H1 (cell line): ENCODE data around the gene CCDC197. TPM values are rescaled to one million over a fixed set of nuclear protein-coding genes. Genes with fewer than 3 reads are reported as not detected.

Experiments
- CTCF ChIA-PET: fragments of 300-600 bp; sonication (Branson Sonifier 250); formaldehyde crosslinking; loops from one replicate; lab custom pipeline; 2021; ENCODE audit not compliant: partially characterized antibody; lab: Charles Lee
- POLR2A ChIA-PET: fragments of 300-600 bp; sonication (Branson Sonifier 250); formaldehyde crosslinking; loops from one replicate; lab custom pipeline; 2021; ENCODE audit warnings: inconsistent platforms; ENCODE audit not compliant: partially characterized antibody; lab: Charles Lee
- DNase-seq, 2 experiments: peaks; one replicate each; pipeline versions ENCODE4 v3.0.0 to v3.0.0-alpha.2; 2010 to 2022; ENCODE audit warnings: low spot score in 2 of 2, low read depth in 1 of 2, mixed read lengths in 1 of 2
- FAIRE-seq: peaks from 2 replicates; lab custom pipeline; 2011; peaks lifted over from hg19 to GRCh38; lab: Jason Lieb, UNC
- H2AFZ ChIP-seq: 2 replicates; pipeline ENCODE4 v1.8.1; 2012; ENCODE audit warnings: low read length, inconsistent platforms
- H2AK5ac ChIP-seq: 2 replicates; pipeline ENCODE4 v1.6.1; 2013; ENCODE audit warnings: low read depth, low read length
- H2BK120ac ChIP-seq: replicated peaks from 2 replicates; pipeline ENCODE3; 2013; ENCODE audit warnings: low read depth, low read length, inconsistent platforms
- H2BK12ac ChIP-seq: 2 replicates; pipeline ENCODE4 v1.6.1; 2013; ENCODE audit warnings: low read depth, low read length
- H2BK15ac ChIP-seq: 2 replicates; pipeline ENCODE4 v1.6.1; 2013; ENCODE audit warnings: low read length
- H2BK20ac ChIP-seq: 2 replicates; pipeline ENCODE4 v1.6.1; 2013; ENCODE audit warnings: low read length
- H2BK5ac ChIP-seq: 2 replicates; pipeline ENCODE4 v1.6.1; 2013; ENCODE audit warnings: low read depth, low read length
- H3K14ac ChIP-seq: 2 replicates; pipeline ENCODE4 v1.6.1; 2013; ENCODE audit warnings: inconsistent platforms; ENCODE audit not compliant: insufficient read length
- H3K18ac ChIP-seq: 2 replicates; pipeline ENCODE4 v1.6.1; 2013; ENCODE audit warnings: low read length; ENCODE audit errors: extremely low read depth
- H3K23ac ChIP-seq: 2 replicates; pipeline ENCODE4 v1.6.1; 2013; ENCODE audit warnings: inconsistent platforms; ENCODE audit not compliant: insufficient read length
- H3K23me2 ChIP-seq: 2 replicates; pipeline ENCODE4 v1.6.1; 2013; ENCODE audit warnings: low read depth, low read length
- H3K27ac ChIP-seq: 2 replicates; pipeline ENCODE4 v1.6.1; 2011; ENCODE audit warnings: low read depth, low read length, inconsistent platforms
- H3K27me3 ChIP-seq, 4 experiments: replicated peaks in 1 of 4; 1 replicate in 1 of 4; 2 replicates in 3 of 4; pipeline versions ENCODE4 v1.6.1 to v1.8.1; 2011 to 2013; ENCODE audit warnings: low read length in 3 of 4, mild to moderate bottlenecking in 3 of 4, inconsistent platforms in 2 of 4, mixed read lengths in 2 of 4, moderate library complexity in 1 of 4; ENCODE audit not compliant: control insufficient read depth in 3 of 4, insufficient read depth in 3 of 4; ENCODE audit errors: extremely low read depth in 1 of 4
- H3K36me3 ChIP-seq, 4 experiments: 2 replicates each; pipeline versions ENCODE4 v1.6.1 to v1.8.1; 2011 to 2013; ENCODE audit warnings: mild to moderate bottlenecking in 4 of 4, low read length in 3 of 4, moderate library complexity in 2 of 4, control low read depth in 1 of 4, inconsistent platforms in 1 of 4; ENCODE audit not compliant: insufficient read depth in 4 of 4, control insufficient read depth in 2 of 4
- H3K4ac ChIP-seq: replicated peaks from 2 replicates; pipeline ENCODE3; 2013; ENCODE audit warnings: low read length, low read depth, mixed read lengths, inconsistent platforms; ENCODE audit not compliant: insufficient read length
- H3K4me1 ChIP-seq, 4 experiments: replicated peaks in 1 of 4; 1 replicate in 1 of 4; 2 replicates in 3 of 4; pipeline versions ENCODE4 v1.6.1 to v1.8.1; 2011 to 2013; ENCODE audit warnings: low read length in 3 of 4, inconsistent platforms in 2 of 4, mixed read lengths in 1 of 4; ENCODE audit not compliant: insufficient read depth in 4 of 4, control insufficient read depth in 3 of 4
- H3K4me2 ChIP-seq, 2 experiments: 2 replicates each; pipeline versions ENCODE4 v1.6.1 to v1.8.1; 2011 to 2013; ENCODE audit warnings: low read depth in 2 of 2, low read length in 2 of 2, control low read depth in 1 of 2, inconsistent platforms in 1 of 2, mild to moderate bottlenecking in 1 of 2; ENCODE audit not compliant: insufficient read depth in 1 of 2
- H3K4me3 ChIP-seq, 4 experiments: fragments of 200-600, 300-600 bp in 1 of 4; sonication (generic), shearing (Covaris generic), sonication (Bioruptor Twin) in 1 of 4; 2 replicates each; pipeline versions ENCODE4 v1.5.1 to v1.8.1; 2011 to 2016; ENCODE audit warnings: low read length in 4 of 4, low read depth in 3 of 4, control low read depth in 2 of 4, inconsistent platforms in 2 of 4, mild to moderate bottlenecking in 2 of 4, mixed read lengths in 1 of 4, moderate library complexity in 1 of 4; ENCODE audit not compliant: insufficient read depth in 2 of 4; ENCODE audit errors: extremely low read depth in 1 of 4
- H3K56ac ChIP-seq: replicated peaks from 2 replicates; pipeline ENCODE3; 2013; ENCODE audit warnings: low read depth, mild to moderate bottlenecking, mixed read lengths, low read length, inconsistent platforms; ENCODE audit not compliant: insufficient read length
- H3K79me1 ChIP-seq: 2 replicates; pipeline ENCODE4 v1.6.1; 2013; ENCODE audit warnings: low read depth, low read length, control low read depth
- H3K79me2 ChIP-seq, 2 experiments: 2 replicates each; pipeline versions ENCODE4 v1.6.1 to v1.8.1; 2012 to 2013; ENCODE audit warnings: low read length in 2 of 2, mild to moderate bottlenecking in 2 of 2, inconsistent platforms in 1 of 2; ENCODE audit not compliant: insufficient read depth in 2 of 2, control insufficient read depth in 1 of 2
- H3K9ac ChIP-seq, 4 experiments: replicated peaks in 1 of 4; 1 replicate in 1 of 4; 2 replicates in 3 of 4; pipeline versions ENCODE4 v1.6.1 to v1.8.1; 2011 to 2013; ENCODE audit warnings: low read depth in 3 of 4, low read length in 3 of 4, control low read depth in 2 of 4, mild to moderate bottlenecking in 2 of 4, moderate library complexity in 2 of 4, inconsistent platforms in 1 of 4; ENCODE audit errors: extremely low read depth in 1 of 4
- H3K9me3 ChIP-seq, 2 experiments: 2 replicates each; pipeline versions ENCODE4 v1.6.1 to v1.8.1; 2012 to 2013; ENCODE audit warnings: mild to moderate bottlenecking in 2 of 2, moderate library complexity in 2 of 2, control low read depth in 1 of 2, inconsistent platforms in 1 of 2, low read depth in 1 of 2, low read length in 1 of 2, mixed read lengths in 1 of 2; ENCODE audit not compliant: insufficient read depth in 2 of 2
- H4K20me1 ChIP-seq, 2 experiments: replicated peaks in 1 of 2; 2 replicates each; pipeline versions ENCODE3 to v1.8.1; 2011 to 2013; ENCODE audit warnings: inconsistent platforms in 2 of 2, low read length in 2 of 2, mild to moderate bottlenecking in 1 of 2; ENCODE audit not compliant: insufficient read depth in 2 of 2, control insufficient read depth in 1 of 2
- H4K5ac ChIP-seq: 2 replicates; pipeline ENCODE4 v1.6.1; 2013; ENCODE audit warnings: low read length, low read depth, mixed read lengths, inconsistent platforms; ENCODE audit not compliant: insufficient read length
- H4K8ac ChIP-seq: 2 replicates; pipeline ENCODE4 v1.8.0; 2013; ENCODE audit warnings: mild to moderate bottlenecking, moderate library complexity, low read length, inconsistent platforms; ENCODE audit not compliant: insufficient read depth; ENCODE audit errors: extremely low read depth
- H4K91ac ChIP-seq: replicated peaks from 2 replicates; pipeline ENCODE3; 2013; ENCODE audit warnings: low read length, mixed read lengths, inconsistent platforms; ENCODE audit not compliant: insufficient read length
- CBX8 ChIP-seq: fragments of 300-800, 300-1000 bp; sonication (generic); IDR thresholded peaks from 2 replicates; pipeline ENCODE4 v1.7.1; 2016; ENCODE audit warnings: low read depth, low read length, borderline replicate concordance
- CREB1 ChIP-seq: IDR thresholded peaks from 2 replicates; pipeline ENCODE4 v1.6.1; 2012; ENCODE audit warnings: inconsistent platforms
- EGR1 ChIP-seq: IDR thresholded peaks from 2 replicates; pipeline ENCODE4 v1.6.1; 2011; ENCODE audit warnings: low read depth, low read length, borderline replicate concordance
- SIX5 ChIP-seq: IDR thresholded peaks from 2 replicates; pipeline ENCODE4 v1.6.1; 2011; ENCODE audit warnings: mild to moderate bottlenecking, low read depth, low read length
- SP1 ChIP-seq: IDR thresholded peaks from 2 replicates; pipeline ENCODE4 v1.6.1; 2011; ENCODE audit warnings: low read depth, low read length
- SRF ChIP-seq: IDR thresholded peaks from 2 replicates; pipeline ENCODE4 v1.6.1; 2011; ENCODE audit warnings: mild to moderate bottlenecking, low read depth, low read length, moderate library complexity
- TAF7 ChIP-seq: optimal IDR thresholded peaks from 2 replicates; pipeline ENCODE3; 2011; ENCODE audit warnings: low read depth, mild to moderate bottlenecking, inconsistent platforms, low read length, moderate library complexity, borderline replicate concordance
- WGBS, 2 experiments: shearing (Covaris generic) in 1 of 2; methylation state at CpG; one replicate each; pipeline versions ENCODE4 v1.1.6 to v1.1.7; 2013 to 2015; ENCODE audit warnings: low lambda C conversion rate in 2 of 2, mixed read lengths in 2 of 2, inconsistent platforms in 1 of 2, low coverage in 1 of 2, missing lambda C conversion rate in 1 of 2; ENCODE audit not compliant: insufficient replicate concordance in 2 of 2, insufficient coverage in 1 of 2, insufficient read length in 1 of 2; ENCODE audit errors: extremely low coverage in 1 of 2, missing lambda C conversion rate in 1 of 2; 5-methylcytosine and 5-hydroxymethylcytosine counted together
- polyA plus RNA-seq, 7 experiments: library from polyadenylated mRNA; depleted of rRNA in 3 of 7; stranded (reverse) in 5 of 7; unstranded in 2 of 7; fragments of >200 nt in 5 of 7; fragments of 200-250 nt in 2 of 7; gene quantifications; 1 replicate in 5 of 7; 2 replicates in 1 of 7; 4 replicates in 1 of 7; pipeline versions ENCODE4 v1.2.1 to v1.2.3, GENCODE V29; 2011 to 2013; ENCODE audit warnings: missing spikeins in 2 of 7, mixed read lengths in 2 of 7
- total RNA-seq: library from RNA; stranded (reverse); fragmentation: NEBNext Ultra II Directional; extraction: Animal tissue kit (Norgen Biotek cat#: 25700); gene quantifications from 2 replicates; pipeline ENCODE4 v1.2.1, GENCODE V29; 2021

The CCDC197 gene
- total and polyA plus RNA-seq, 2 of the 8 experiments (the other 6 are each of a cell fraction or from before 2014, with no cell fraction given): not detected

DNA sequence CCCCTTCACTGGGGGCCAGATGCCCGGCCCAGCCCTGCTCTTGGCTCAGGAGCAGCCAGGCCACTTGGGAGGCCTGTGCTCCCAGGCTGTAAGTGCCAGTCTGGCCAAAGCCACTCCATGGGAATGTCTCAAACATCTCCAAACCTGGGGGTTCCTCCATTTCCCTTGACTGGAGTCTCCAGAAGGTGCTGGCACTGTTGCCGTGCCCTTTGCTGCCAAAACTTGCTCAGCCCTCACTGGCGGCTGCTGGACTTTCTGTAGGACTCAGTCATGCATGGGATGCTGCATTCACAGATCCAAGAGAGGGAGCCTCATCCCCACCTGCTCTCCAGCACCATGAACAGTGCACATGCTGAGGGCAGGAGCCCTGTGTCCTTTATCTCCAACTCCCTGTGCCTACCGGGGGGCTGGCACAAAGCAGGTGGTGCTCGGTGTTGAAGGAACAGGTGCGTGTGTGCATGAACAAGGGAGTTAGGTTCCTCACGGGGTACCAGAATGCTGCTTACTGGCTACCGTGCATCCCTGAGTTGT, 19.4 kb downstream of the CCDC197 start:
- no peak overlapping the region for H4K5ac ChIP-seq
- no peak overlapping the region for H2BK20ac ChIP-seq
- POLR2A ChIA-PET: no interaction called here
- TF ChIP-seq TAF7: no peak
- TF ChIP-seq SIX5: no peak
- TF ChIP-seq SP1: no peak
- TF ChIP-seq CBX8: no peak
- TF ChIP-seq SRF: no peak
- TF ChIP-seq EGR1: no peak
- no peak for TF ChIP-seq CREB1

More for the DNA sequence above, 19.4 kb downstream of the CCDC197 start:
- Histone ChIP-seq H3K18ac (no peak overlapping the region), H2AFZ (no peak overlapping the region), H3K4me1 (peaks cover 0 to 2% (median under 1%) of the 10 kb centered on the region in 4 experiments; a peak in 3 of 7 replicates), H4K8ac (no peak overlapping the region), H4K20me1 (no peaks in the 10 kb centered on the region), H3K79me1 (no peaks in the 10 kb centered on the region), H3K9ac (no peak overlapping the region), H4K91ac (no peak overlapping the region), H2AK5ac (no peak overlapping the region), H2BK5ac (no peak overlapping the region), H3K56ac (no peak overlapping the region), H3K4me2 (no peak overlapping the region), H2BK12ac (no peak overlapping the region), H3K23me2 (no peaks in the 10 kb centered on the region; the same call in 1 of the 2 replicates), H3K27ac (no peak overlapping the region), H3K23ac (no peak overlapping the region), H3K27me3 (no peaks in the 10 kb centered on the region), H2BK15ac (no peak overlapping the region), H3K79me2 (no peaks in the 10 kb centered on the region), H3K14ac (no peak overlapping the region), H2BK120ac (no peak overlapping the region), H3K4ac (no peak overlapping the region), H3K4me3 (no peak overlapping the region), H3K9me3 (no peaks in the 10 kb centered on the region), H3K36me3 (no peaks in the 10 kb centered on the region; a peak in 1 of 8 replicates)
- FAIRE-seq (no peak), DNase-seq (no peak)
- 94% methylated on average over 8 of the region's 8 CpGs; no CpG with 5 or more reads in 1 of the 2 experiments for WGBS, 2 experiments
- CTCF ChIA-PET: interaction anchor here (1.2 to 9.7 kb wide), 6 partner anchors 12 to 77 kb away, joined by 3 to 65 read pairs (median 6); no protein-coding TSS in a partner anchor
